H1 (cell line): ENCODE results near the gene NOXRED1. TPM values are rescaled to one million over a fixed set of nuclear protein-coding genes. Genes with fewer than 3 reads are reported as not detected.

Experiments
- CTCF ChIA-PET: fragments of 300-600 bp; sonication (Branson Sonifier 250); formaldehyde crosslinking; loops from one replicate; lab custom pipeline; 2021; ENCODE audit not compliant: partially characterized antibody; lab: Charles Lee
- POLR2A ChIA-PET: fragments of 300-600 bp; sonication (Branson Sonifier 250); formaldehyde crosslinking; loops from one replicate; lab custom pipeline; 2021; ENCODE audit warnings: inconsistent platforms; ENCODE audit not compliant: partially characterized antibody; lab: Charles Lee
- DNase-seq, 2 experiments: peaks; one replicate each; pipeline versions ENCODE4 v3.0.0 to v3.0.0-alpha.2; 2010 to 2022; ENCODE audit warnings: low spot score in 2 of 2, low read depth in 1 of 2, mixed read lengths in 1 of 2
- FAIRE-seq: peaks from 2 replicates; lab custom pipeline; 2011; peaks lifted over from hg19 to GRCh38; lab: Jason Lieb, UNC
- H2AFZ ChIP-seq: 2 replicates; pipeline ENCODE4 v1.8.1; 2012; ENCODE audit warnings: low read length, inconsistent platforms
- H2AK5ac ChIP-seq: 2 replicates; pipeline ENCODE4 v1.6.1; 2013; ENCODE audit warnings: low read depth, low read length
- H2BK120ac ChIP-seq: replicated peaks from 2 replicates; pipeline ENCODE3; 2013; ENCODE audit warnings: low read depth, low read length, inconsistent platforms
- H2BK12ac ChIP-seq: 2 replicates; pipeline ENCODE4 v1.6.1; 2013; ENCODE audit warnings: low read depth, low read length
- H2BK15ac ChIP-seq: 2 replicates; pipeline ENCODE4 v1.6.1; 2013; ENCODE audit warnings: low read length
- H2BK20ac ChIP-seq: 2 replicates; pipeline ENCODE4 v1.6.1; 2013; ENCODE audit warnings: low read length
- H2BK5ac ChIP-seq: 2 replicates; pipeline ENCODE4 v1.6.1; 2013; ENCODE audit warnings: low read depth, low read length
- H3K14ac ChIP-seq: 2 replicates; pipeline ENCODE4 v1.6.1; 2013; ENCODE audit warnings: inconsistent platforms; ENCODE audit not compliant: insufficient read length
- H3K18ac ChIP-seq: 2 replicates; pipeline ENCODE4 v1.6.1; 2013; ENCODE audit warnings: low read length; ENCODE audit errors: extremely low read depth
- H3K23ac ChIP-seq: 2 replicates; pipeline ENCODE4 v1.6.1; 2013; ENCODE audit warnings: inconsistent platforms; ENCODE audit not compliant: insufficient read length
- H3K23me2 ChIP-seq: 2 replicates; pipeline ENCODE4 v1.6.1; 2013; ENCODE audit warnings: low read depth, low read length
- H3K27ac ChIP-seq: 2 replicates; pipeline ENCODE4 v1.6.1; 2011; ENCODE audit warnings: low read depth, low read length, inconsistent platforms
- H3K27me3 ChIP-seq, 4 experiments: replicated peaks in 1 of 4; 1 replicate in 1 of 4; 2 replicates in 3 of 4; pipeline versions ENCODE4 v1.6.1 to v1.8.1; 2011 to 2013; ENCODE audit warnings: low read length in 3 of 4, mild to moderate bottlenecking in 3 of 4, inconsistent platforms in 2 of 4, mixed read lengths in 2 of 4, moderate library complexity in 1 of 4; ENCODE audit not compliant: control insufficient read depth in 3 of 4, insufficient read depth in 3 of 4; ENCODE audit errors: extremely low read depth in 1 of 4
- H3K36me3 ChIP-seq, 4 experiments: 2 replicates each; pipeline versions ENCODE4 v1.6.1 to v1.8.1; 2011 to 2013; ENCODE audit warnings: mild to moderate bottlenecking in 4 of 4, low read length in 3 of 4, moderate library complexity in 2 of 4, control low read depth in 1 of 4, inconsistent platforms in 1 of 4; ENCODE audit not compliant: insufficient read depth in 4 of 4, control insufficient read depth in 2 of 4
- H3K4ac ChIP-seq: replicated peaks from 2 replicates; pipeline ENCODE3; 2013; ENCODE audit warnings: low read length, low read depth, mixed read lengths, inconsistent platforms; ENCODE audit not compliant: insufficient read length
- H3K4me1 ChIP-seq, 4 experiments: replicated peaks in 1 of 4; 1 replicate in 1 of 4; 2 replicates in 3 of 4; pipeline versions ENCODE4 v1.6.1 to v1.8.1; 2011 to 2013; ENCODE audit warnings: low read length in 3 of 4, inconsistent platforms in 2 of 4, mixed read lengths in 1 of 4; ENCODE audit not compliant: insufficient read depth in 4 of 4, control insufficient read depth in 3 of 4
- H3K4me2 ChIP-seq, 2 experiments: 2 replicates each; pipeline versions ENCODE4 v1.6.1 to v1.8.1; 2011 to 2013; ENCODE audit warnings: low read depth in 2 of 2, low read length in 2 of 2, control low read depth in 1 of 2, inconsistent platforms in 1 of 2, mild to moderate bottlenecking in 1 of 2; ENCODE audit not compliant: insufficient read depth in 1 of 2
- H3K4me3 ChIP-seq, 4 experiments: fragments of 200-600, 300-600 bp in 1 of 4; sonication (generic), shearing (Covaris generic), sonication (Bioruptor Twin) in 1 of 4; 2 replicates each; pipeline versions ENCODE4 v1.5.1 to v1.8.1; 2011 to 2016; ENCODE audit warnings: low read length in 4 of 4, low read depth in 3 of 4, control low read depth in 2 of 4, inconsistent platforms in 2 of 4, mild to moderate bottlenecking in 2 of 4, mixed read lengths in 1 of 4, moderate library complexity in 1 of 4; ENCODE audit not compliant: insufficient read depth in 2 of 4; ENCODE audit errors: extremely low read depth in 1 of 4
- H3K56ac ChIP-seq: replicated peaks from 2 replicates; pipeline ENCODE3; 2013; ENCODE audit warnings: low read depth, mild to moderate bottlenecking, mixed read lengths, low read length, inconsistent platforms; ENCODE audit not compliant: insufficient read length
- H3K79me1 ChIP-seq: 2 replicates; pipeline ENCODE4 v1.6.1; 2013; ENCODE audit warnings: low read depth, low read length, control low read depth
- H3K79me2 ChIP-seq, 2 experiments: 2 replicates each; pipeline versions ENCODE4 v1.6.1 to v1.8.1; 2012 to 2013; ENCODE audit warnings: low read length in 2 of 2, mild to moderate bottlenecking in 2 of 2, inconsistent platforms in 1 of 2; ENCODE audit not compliant: insufficient read depth in 2 of 2, control insufficient read depth in 1 of 2
- H3K9ac ChIP-seq, 4 experiments: replicated peaks in 1 of 4; 1 replicate in 1 of 4; 2 replicates in 3 of 4; pipeline versions ENCODE4 v1.6.1 to v1.8.1; 2011 to 2013; ENCODE audit warnings: low read depth in 3 of 4, low read length in 3 of 4, control low read depth in 2 of 4, mild to moderate bottlenecking in 2 of 4, moderate library complexity in 2 of 4, inconsistent platforms in 1 of 4; ENCODE audit errors: extremely low read depth in 1 of 4
- H3K9me3 ChIP-seq, 2 experiments: 2 replicates each; pipeline versions ENCODE4 v1.6.1 to v1.8.1; 2012 to 2013; ENCODE audit warnings: mild to moderate bottlenecking in 2 of 2, moderate library complexity in 2 of 2, control low read depth in 1 of 2, inconsistent platforms in 1 of 2, low read depth in 1 of 2, low read length in 1 of 2, mixed read lengths in 1 of 2; ENCODE audit not compliant: insufficient read depth in 2 of 2
- H4K20me1 ChIP-seq, 2 experiments: replicated peaks in 1 of 2; 2 replicates each; pipeline versions ENCODE3 to v1.8.1; 2011 to 2013; ENCODE audit warnings: inconsistent platforms in 2 of 2, low read length in 2 of 2, mild to moderate bottlenecking in 1 of 2; ENCODE audit not compliant: insufficient read depth in 2 of 2, control insufficient read depth in 1 of 2
- H4K5ac ChIP-seq: 2 replicates; pipeline ENCODE4 v1.6.1; 2013; ENCODE audit warnings: low read length, low read depth, mixed read lengths, inconsistent platforms; ENCODE audit not compliant: insufficient read length
- H4K8ac ChIP-seq: 2 replicates; pipeline ENCODE4 v1.8.0; 2013; ENCODE audit warnings: mild to moderate bottlenecking, moderate library complexity, low read length, inconsistent platforms; ENCODE audit not compliant: insufficient read depth; ENCODE audit errors: extremely low read depth
- H4K91ac ChIP-seq: replicated peaks from 2 replicates; pipeline ENCODE3; 2013; ENCODE audit warnings: low read length, mixed read lengths, inconsistent platforms; ENCODE audit not compliant: insufficient read length
- CTCF ChIP-seq, 3 experiments: IDR thresholded peaks; 1 replicate in 2 of 3; 2 replicates in 1 of 3; pipeline versions ENCODE4 v1.5.1 to v1.6.1; 2011; ENCODE audit warnings: low read length in 3 of 3, mild to moderate bottlenecking in 3 of 3, inconsistent platforms in 2 of 3, low read depth in 1 of 3, moderate library complexity in 1 of 3; ENCODE audit not compliant: insufficient read depth in 1 of 3; ENCODE audit errors: control extremely low read depth in 1 of 3
- PHF8 ChIP-seq: fragments of 200-600 bp; sonication (generic); conservative IDR thresholded peaks from 2 replicates; pipeline ENCODE4 v1.7.1; 2012; ENCODE audit warnings: low read depth, mild to moderate bottlenecking, inconsistent platforms, low read length, moderate library complexity
- POLR2AphosphoS5 ChIP-seq: IDR thresholded peaks from 2 replicates; pipeline ENCODE4 v1.6.1; 2011; ENCODE audit warnings: low read depth, low read length
- RNF2 ChIP-seq: fragments of 200-900, 300-1000 bp; sonication (generic); IDR thresholded peaks from 2 replicates; pipeline ENCODE4 v1.7.1; 2016; ENCODE audit warnings: borderline replicate concordance, low read depth, mild to moderate bottlenecking, antibody characterized with exemption, low read length; ENCODE audit not compliant: poor library complexity, severe bottlenecking; ENCODE audit errors: missing control alignments
- RXRA ChIP-seq: IDR thresholded peaks from 2 replicates; pipeline ENCODE4 v1.6.1; 2011; ENCODE audit warnings: low read depth, mild to moderate bottlenecking, low read length, moderate library complexity; ENCODE audit not compliant: insufficient read depth
- SAP30 ChIP-seq: fragments of 300-600 bp; sonication (generic); IDR thresholded peaks from 2 replicates; pipeline ENCODE4 v1.7.1; 2012; ENCODE audit warnings: low read length, moderate library complexity, mild to moderate bottlenecking, inconsistent platforms; ENCODE audit not compliant: insufficient read depth, insufficient replicate concordance
- SIN3A ChIP-seq, 2 experiments: IDR thresholded peaks in 1 of 2; conservative IDR thresholded peaks in 1 of 2; 2 replicates each; pipeline ENCODE4 v1.6.1; 2011 to 2012; ENCODE audit warnings: low read length in 2 of 2, improper control_type of control experiment in 1 of 2, low read depth in 1 of 2, mild to moderate bottlenecking in 1 of 2
- TAF1 ChIP-seq: IDR thresholded peaks from 2 replicates; pipeline ENCODE4 v1.6.1; 2011; ENCODE audit warnings: mild to moderate bottlenecking, low read depth, low read length
- WGBS, 2 experiments: shearing (Covaris generic) in 1 of 2; methylation state at CpG; one replicate each; pipeline versions ENCODE4 v1.1.6 to v1.1.7; 2013 to 2015; ENCODE audit warnings: low lambda C conversion rate in 2 of 2, mixed read lengths in 2 of 2, inconsistent platforms in 1 of 2, low coverage in 1 of 2, missing lambda C conversion rate in 1 of 2; ENCODE audit not compliant: insufficient replicate concordance in 2 of 2, insufficient coverage in 1 of 2, insufficient read length in 1 of 2; ENCODE audit errors: extremely low coverage in 1 of 2, missing lambda C conversion rate in 1 of 2; 5-methylcytosine and 5-hydroxymethylcytosine counted together
- polyA plus RNA-seq, 7 experiments: library from polyadenylated mRNA; depleted of rRNA in 3 of 7; stranded (reverse) in 5 of 7; unstranded in 2 of 7; fragments of >200 nt in 5 of 7; fragments of 200-250 nt in 2 of 7; gene quantifications; 1 replicate in 5 of 7; 2 replicates in 1 of 7; 4 replicates in 1 of 7; pipeline versions ENCODE4 v1.2.1 to v1.2.3, GENCODE V29; 2011 to 2013; ENCODE audit warnings: missing spikeins in 2 of 7, mixed read lengths in 2 of 7
- total RNA-seq: library from RNA; stranded (reverse); fragmentation: NEBNext Ultra II Directional; extraction: Animal tissue kit (Norgen Biotek cat#: 25700); gene quantifications from 2 replicates; pipeline ENCODE4 v1.2.1, GENCODE V29; 2021

The NOXRED1 gene
- total and polyA plus RNA-seq, 2 of the 8 experiments (the other 6 are each of a cell fraction or from before 2014, with no cell fraction given): 0.23 to 0.48 TPM

- Histone ChIP-seq H2BK20ac (no peak overlapping the region), H4K5ac (peak overlapping the region; percentile 18), H4K8ac (peak overlapping the region; percentile 60; the same call in 1 of the 2 replicates), H3K4me2 (peak overlapping the region; percentile 68 to 72), H4K20me1 (peaks cover 5 to 9% of the 10 kb centered on the region in 2 experiments), H3K18ac (peak overlapping the region; percentile 2; the same call in 1 of the 2 replicates), H3K4me3 (peak overlapping the region; percentile 90 to 98 (median 92)), H3K27ac (peak overlapping the region; percentile 61), H3K56ac (peak overlapping the region; percentile 67), H3K14ac (no peak overlapping the region), H3K79me1 (no peaks in the 10 kb centered on the region; the same call in 1 of the 2 replicates), H3K36me3 (peaks cover 12 to 27% (median 20%) of the 10 kb centered on the region in 4 experiments; a peak in 7 of 8 replicates), H2BK5ac (peak overlapping the region; percentile 37; the same call in 1 of the 2 replicates), H2BK120ac (no peak overlapping the region), H3K23me2 (0 out of 2 replicates have a peak, but pooled peaks cover 3% of the 10 kb centered on the region), H3K27me3 (no peaks in the 10 kb centered on the region), H2BK15ac (no peak overlapping the region), H3K4ac (no peak overlapping the region), H3K9me3 (no peaks in the 10 kb centered on the region), H2AFZ (peak overlapping the region; percentile 84), H2BK12ac (no peak overlapping the region), H2AK5ac (no peak overlapping the region), H3K23ac (no peak overlapping the region), H4K91ac (no peak overlapping the region), H3K4me1 (peaks cover 0 to 3% (median 1%) of the 10 kb centered on the region in 4 experiments; a peak in 3 of 7 replicates), H3K79me2 (peaks cover 10 to 35% of the 10 kb centered on the region in 2 experiments), H3K9ac (peak overlapping the region; percentile 72 to 91 (median 74))
- ChIA-PET POLR2A (interaction anchor here (0.7 to 2.1 kb wide), 10 partner anchors 11 to 268 kb away, joined by 3 to 6 read pairs (median 4); partner anchors contain the start of gene SLIRP), CTCF (interaction anchor here (0.7 to 2.7 kb wide), 4 partner anchors 11 to 141 kb away, joined by 3 to 32 read pairs (median 4); no protein-coding TSS in a partner anchor)
- 4% methylated on average over 18 of the region's 18 CpGs; no CpG with 5 or more reads in 1 of the 2 experiments for WGBS, 2 experiments
- TF ChIP-seq POLR2AphosphoS5: peak; percentile 53; the same call in 1 of the 2 replicates
- peak; percentile 59 for TF ChIP-seq PHF8
- TF ChIP-seq CTCF (IDR thresholded peaks at IDR 0.05; ENCODE audit: control extremely low read depth in 1 of 3, insufficient read depth in 1 of 3, low read depth in 1 of 3, low read length in 3 of 3): no peak
- peak; percentile 59; the same call in 1 of the 2 replicates for TF ChIP-seq TAF1
- no peak for TF ChIP-seq RNF2
- 0 out of 4 replicates have a peak, but pooled peaks of 1 of the 2 experiments have one; percentile 84 for TF ChIP-seq SIN3A (conservative IDR thresholded peaks at IDR 0.05 in 1 of 2, IDR thresholded peaks at IDR 0.05 in 1 of 2; ENCODE audit: low read depth in 1 of 2, low read length in 2 of 2)
- TF ChIP-seq RXRA: no peak
- peak; percentile 82 for TF ChIP-seq SAP30
- no peak for FAIRE-seq
- DNase-seq: no peak
Observed at GRCh38 chr14:77457115-77457521, 33.8 kb upstream of the NOXRED1 start.
